ENCODE data around the gene KAZN.

KAZN gene

DNA sequence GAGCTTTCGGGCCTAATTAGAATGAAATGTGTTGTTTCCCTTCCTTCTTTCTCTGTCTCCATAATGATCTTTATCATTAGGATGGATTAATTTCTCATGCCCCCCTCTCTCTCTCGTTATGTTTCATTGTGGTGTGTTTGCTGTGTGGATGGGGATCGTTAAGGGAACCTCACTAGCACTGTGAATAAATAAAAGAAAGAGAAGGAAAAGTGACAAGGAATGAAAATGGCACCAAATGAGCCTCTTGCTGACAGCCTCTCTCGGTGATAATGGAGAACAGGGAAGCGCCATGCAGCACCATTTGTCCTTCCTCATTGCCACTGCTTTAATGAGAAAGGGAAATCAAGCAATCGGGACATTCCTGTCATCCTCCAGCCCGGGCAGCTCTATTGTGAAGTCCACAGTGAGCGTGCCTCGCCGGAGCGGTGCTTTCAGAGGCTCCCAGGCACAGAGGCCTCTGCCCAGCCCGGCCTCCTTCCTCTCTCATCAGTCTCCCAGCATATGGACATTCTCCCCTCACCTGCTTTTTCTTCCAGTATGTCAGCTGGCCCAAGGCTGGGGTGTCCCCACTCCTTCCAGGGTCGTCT is 289.4 kb downstream of the KAZN start:
- no peak overlapping the region for H3K4me3 ChIP-seq (ENCODE audit: low read depth, low read length)
- TF ChIP-seq, protein P1, sequence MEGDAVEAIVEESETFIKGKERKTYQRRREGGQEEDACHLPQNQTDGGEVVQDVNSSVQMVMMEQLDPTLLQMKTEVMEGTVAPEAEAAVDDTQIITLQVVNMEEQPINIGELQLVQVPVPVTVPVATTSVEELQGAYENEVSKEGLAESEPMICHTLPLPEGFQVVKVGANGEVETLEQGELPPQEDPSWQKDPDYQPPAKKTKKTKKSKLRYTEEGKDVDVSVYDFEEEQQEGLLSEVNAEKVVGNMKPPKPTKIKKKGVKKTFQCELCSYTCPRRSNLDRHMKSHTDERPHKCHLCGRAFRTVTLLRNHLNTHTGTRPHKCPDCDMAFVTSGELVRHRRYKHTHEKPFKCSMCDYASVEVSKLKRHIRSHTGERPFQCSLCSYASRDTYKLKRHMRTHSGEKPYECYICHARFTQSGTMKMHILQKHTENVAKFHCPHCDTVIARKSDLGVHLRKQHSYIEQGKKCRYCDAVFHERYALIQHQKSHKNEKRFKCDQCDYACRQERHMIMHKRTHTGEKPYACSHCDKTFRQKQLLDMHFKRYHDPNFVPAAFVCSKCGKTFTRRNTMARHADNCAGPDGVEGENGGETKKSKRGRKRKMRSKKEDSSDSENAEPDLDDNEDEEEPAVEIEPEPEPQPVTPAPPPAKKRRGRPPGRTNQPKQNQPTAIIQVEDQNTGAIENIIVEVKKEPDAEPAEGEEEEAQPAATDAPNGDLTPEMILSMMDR (IDR thresholded peaks at IDR 0.05; ENCODE audit: insufficient read depth, low read depth, low read length, missing control alignments) = no peak
- DNase-seq (ENCODE audit: low read depth) = no peak

DNA sequence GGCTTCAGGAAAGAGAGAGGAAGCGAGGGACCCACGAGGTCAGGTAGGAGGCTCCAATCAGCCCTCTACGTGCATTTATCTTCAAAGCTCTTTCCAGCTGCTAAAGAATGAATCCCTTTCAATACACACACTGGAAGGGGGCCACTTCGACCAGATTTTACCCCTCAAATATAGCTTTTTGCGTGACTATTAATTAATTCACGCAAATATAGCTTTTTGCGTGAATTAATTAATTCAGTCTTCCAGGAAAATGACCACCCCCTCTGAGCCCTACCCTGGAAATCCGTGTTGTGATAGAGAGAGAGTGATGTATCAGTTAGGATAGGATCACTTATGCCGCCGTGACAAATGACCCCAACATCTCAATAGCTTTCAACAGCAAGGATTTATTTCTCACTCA is 289.9 kb downstream of the KAZN start:
- TF ChIP-seq, protein P1 (IDR thresholded peaks at IDR 0.05; ENCODE audit: insufficient read depth, low read depth, low read length, missing control alignments) = no peak
- no peak for DNase-seq (ENCODE audit: low read depth)
- H3K4me3 ChIP-seq (ENCODE audit: low read depth, low read length) = no peak overlapping the region

GRCh38 chr1:14889825-14890440 is 291.4 kb downstream of the KAZN start:
- no peak overlapping the region for H3K4me3 ChIP-seq (ENCODE audit: low read depth, low read length)
- DNase-seq (ENCODE audit: low read depth) = no peak
- TF ChIP-seq, protein P1 (IDR thresholded peaks at IDR 0.05; ENCODE audit: insufficient read depth, low read depth, low read length, missing control alignments) = no peak

- no peak for DNase-seq (ENCODE audit: low read depth)
- no peak overlapping the region for H3K4me3 ChIP-seq (ENCODE audit: low read depth, low read length)
- TF ChIP-seq, protein P1 (IDR thresholded peaks at IDR 0.05; ENCODE audit: insufficient read depth, low read depth, low read length, missing control alignments) = no peak
Measured at GRCh38 chr1:14891991-14892390, 293.5 kb downstream of the KAZN start.

- no peak for DNase-seq (ENCODE audit: low read depth)
Measured at GRCh38 chr1:14894811-14895560, 296.5 kb downstream of the KAZN start.

DNA sequence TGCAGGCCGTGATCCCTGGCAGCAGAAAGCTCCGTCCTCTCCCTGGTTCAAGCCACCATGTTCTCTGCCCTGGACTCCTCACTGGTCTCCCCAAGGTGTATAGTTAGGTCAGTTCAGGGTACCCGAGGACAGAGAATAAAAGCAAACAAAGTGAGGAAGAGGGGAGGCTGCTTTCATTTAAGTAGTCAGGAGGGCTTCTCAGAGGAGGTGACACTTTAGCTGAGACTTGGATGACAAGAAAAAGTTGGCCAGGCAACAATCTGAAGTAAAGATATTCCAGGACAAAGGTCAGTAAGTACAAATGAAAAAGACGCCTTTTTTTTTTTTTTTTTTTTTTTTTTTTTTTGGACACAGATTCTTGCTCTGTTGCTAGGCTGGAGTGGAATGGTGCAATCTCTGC is 297.2 kb downstream of the KAZN start:
- no peak overlapping the region for H3K4me3 ChIP-seq (ENCODE audit: low read depth, low read length)
- no peak for DNase-seq (ENCODE audit: low read depth)
- TF ChIP-seq, protein P1 (IDR thresholded peaks at IDR 0.05; ENCODE audit: insufficient read depth, low read depth, low read length, missing control alignments) = no peak

More at GRCh38 chr1:14894811-14895560, 296.5 kb downstream of the KAZN start:
- H3K4me3 ChIP-seq (ENCODE audit: low read depth, low read length) = no peak overlapping the region
- TF ChIP-seq, protein P1 (IDR thresholded peaks at IDR 0.05; ENCODE audit: insufficient read depth, low read depth, low read length, missing control alignments) = no peak
